Osteocyte (in vitro differentiated cells): ENCODE results near the gene HCRT. TPM values are rescaled to one million over a fixed set of nuclear protein-coding genes. Genes with fewer than 3 reads are reported as not detected.
"Not testable (repeated sequence)": the region's sequence is repeated elsewhere in the genome, so short reads cannot be mapped to it uniquely, and the experiment has no call there.

ENCODE experiments used
- DNase-seq: peaks from one replicate; pipeline ENCODE4 v3.0.0; 2021; ENCODE audit warnings: mixed read lengths; ENCODE audit not compliant: unreplicated experiment; ENCODE audit errors: extremely low spot score
- H3K27ac Mint-ChIP-seq: one replicate; pipeline ENCODE4 v1.8.0; 2021; ENCODE audit warnings: mild to moderate bottlenecking, mixed read lengths; ENCODE audit not compliant: unreplicated experiment
- H3K27me3 Mint-ChIP-seq: one replicate; pipeline ENCODE4 v1.8.0; 2021; ENCODE audit warnings: mixed read lengths; ENCODE audit not compliant: unreplicated experiment
- H3K36me3 Mint-ChIP-seq: one replicate; pipeline ENCODE4 v1.8.0; 2021; ENCODE audit warnings: mixed read lengths; ENCODE audit not compliant: unreplicated experiment
- H3K4me1 Mint-ChIP-seq: one replicate; pipeline ENCODE4 v1.8.0; 2021; ENCODE audit warnings: mixed read lengths; ENCODE audit not compliant: unreplicated experiment
- H3K4me3 Mint-ChIP-seq: one replicate; pipeline ENCODE4 v1.8.0; 2021; ENCODE audit warnings: mild to moderate bottlenecking, moderate library complexity, mixed read lengths; ENCODE audit not compliant: unreplicated experiment
- H3K9me3 Mint-ChIP-seq: one replicate; pipeline ENCODE4 v1.8.0; 2021; ENCODE audit warnings: mixed read lengths; ENCODE audit not compliant: unreplicated experiment
- CTCF ChIP-seq: fragments of 200-600 bp; sonication (generic); IDR thresholded peaks from 2 replicates; pipeline ENCODE4 v1.5.0; 2021; ENCODE audit warnings: antibody characterized with exemption, mild to moderate bottlenecking, moderate library complexity
- total RNA-seq: library from RNA; stranded (reverse); gene quantifications from 2 replicates; pipeline ENCODE4 v1.2.1, GENCODE V29; 2021

The HCRT gene
- total RNA-seq, 1 donor from 2014 or later: not detected

DNA sequence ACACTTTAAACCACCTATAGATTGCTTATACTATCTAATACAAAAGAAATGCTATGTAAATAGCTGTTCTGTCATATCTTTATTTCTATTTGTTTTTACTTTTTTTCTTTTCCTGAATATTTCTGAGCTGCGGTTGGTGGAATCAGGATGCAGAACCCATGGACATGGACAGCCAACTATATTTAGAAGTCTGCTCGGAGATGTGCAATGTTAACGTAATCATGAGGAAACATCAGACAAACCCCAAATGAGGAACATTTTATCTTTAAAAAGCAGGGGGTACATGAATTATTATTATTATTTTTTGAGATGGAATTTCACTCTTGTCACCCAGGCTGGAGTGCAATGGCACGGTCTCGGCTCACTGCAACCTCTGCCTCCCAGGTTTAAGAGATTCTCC, 40.4 kb upstream of the HCRT start:
- no peak for DNase-seq
- H3K9me3 Mint-ChIP-seq: no peaks in the 10 kb centered on the region
- H3K36me3 Mint-ChIP-seq: peaks cover 26% of the 10 kb centered on the region
- no peaks in the 10 kb centered on the region for H3K27me3 Mint-ChIP-seq
- H3K4me1 Mint-ChIP-seq: peaks cover 8% of the 10 kb centered on the region
- TF ChIP-seq CTCF: no peak
- H3K27ac Mint-ChIP-seq: no peak overlapping the region
- no peak overlapping the region for H3K4me3 Mint-ChIP-seq

GRCh38 chr17:42224651-42225050, 39.4 kb upstream of the HCRT start:
- no peaks in the 10 kb centered on the region for H3K27me3 Mint-ChIP-seq
- TF ChIP-seq CTCF: no peak
- no peak overlapping the region for H3K4me3 Mint-ChIP-seq
- no peaks in the 10 kb centered on the region for H3K9me3 Mint-ChIP-seq
- H3K27ac Mint-ChIP-seq: no peak overlapping the region
- DNase-seq: no peak
- H3K36me3 Mint-ChIP-seq: peaks cover 31% of the 10 kb centered on the region
- peaks cover 8% of the 10 kb centered on the region for H3K4me1 Mint-ChIP-seq

- no peak for DNase-seq
- no peaks in the 10 kb centered on the region for H3K9me3 Mint-ChIP-seq
- peak; percentile 63 for TF ChIP-seq CTCF
These were observed 36.9 kb upstream of the HCRT start for GRCh38 chr17:42221886-42222745.

DNA sequence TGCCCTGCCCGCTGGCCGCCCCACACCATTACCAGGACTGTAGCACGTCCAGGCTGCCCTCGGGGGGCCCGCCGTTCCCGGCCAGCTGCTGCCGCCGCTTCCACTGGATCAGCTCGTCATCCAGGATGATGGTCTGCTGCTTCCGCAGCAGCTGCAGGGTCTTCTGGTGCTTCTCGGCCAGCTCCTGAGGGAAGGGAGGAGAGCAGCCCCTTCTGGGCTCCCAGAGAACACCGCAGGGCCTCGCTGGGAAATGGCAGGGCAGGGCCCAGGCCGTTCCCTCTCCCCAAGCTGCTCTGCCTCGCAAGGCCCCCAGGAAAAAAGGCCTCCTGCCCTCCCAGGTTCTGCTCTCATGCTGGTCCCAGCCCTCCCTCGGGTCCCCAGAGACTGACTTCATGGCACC, 34.0 kb upstream of the HCRT start:
- peaks cover 50% of the 10 kb centered on the region for H3K36me3 Mint-ChIP-seq
- not testable (repeated sequence) for H3K4me3 Mint-ChIP-seq, H3K27ac Mint-ChIP-seq, DNase-seq, H3K27me3 Mint-ChIP-seq, H3K4me1 Mint-ChIP-seq, H3K9me3 Mint-ChIP-seq

More at GRCh38 chr17:42221886-42222745, 36.9 kb upstream of the HCRT start:
- Mint-ChIP-seq H3K4me1 (no peaks in the 10 kb centered on the region), H3K27ac (no peak overlapping the region), H3K36me3 (peaks cover 41% of the 10 kb centered on the region), H3K27me3 (no peaks in the 10 kb centered on the region), H3K4me3 (no peak overlapping the region)

DNA sequence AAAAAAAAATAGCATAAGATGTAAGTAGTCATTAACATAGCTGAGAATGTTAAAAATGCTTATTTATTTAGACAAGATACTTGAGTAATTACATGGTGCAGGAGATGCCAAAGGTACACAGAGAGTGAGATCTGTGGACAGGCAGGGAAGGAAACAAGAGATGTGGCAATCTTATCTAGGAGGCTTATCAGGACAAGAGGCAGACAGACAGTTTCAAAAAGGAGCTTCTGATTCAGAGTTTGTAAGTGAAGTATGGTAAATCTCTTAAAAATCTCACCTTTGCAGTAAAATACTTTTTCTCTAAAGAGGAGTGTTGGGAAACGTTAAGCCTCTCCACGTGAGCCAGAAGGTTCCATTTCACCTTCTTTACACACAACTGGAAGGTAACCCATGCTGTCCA, 28.9 kb upstream of the HCRT start:
- no peaks in the 10 kb centered on the region for H3K4me1 Mint-ChIP-seq
- H3K27ac Mint-ChIP-seq: no peak overlapping the region
- no peak overlapping the region for H3K4me3 Mint-ChIP-seq
- DNase-seq: no peak
- peaks cover 50% of the 10 kb centered on the region for H3K36me3 Mint-ChIP-seq
- TF ChIP-seq CTCF: no peak
- H3K9me3 Mint-ChIP-seq: no peaks in the 10 kb centered on the region
- no peaks in the 10 kb centered on the region for H3K27me3 Mint-ChIP-seq
